Transverse colon (tissue), 3 donors: ENCODE measurements around the gene IL12RB2.
"Not testable (repeated sequence)": the region's sequence is repeated elsewhere in the genome, so short reads cannot be mapped to it uniquely, and the experiment has no call there.

Experiments
- EP300 ChIP-seq: sonication (generic); formaldehyde crosslinking; IDR thresholded peaks from one replicate; pipeline ENCODE4 v1.6.1; 2017; ENCODE audit warnings: antibody characterized with exemption, low read depth
- POLR2A ChIP-seq: fragments of 450-650 bp; IDR thresholded peaks from one replicate; pipeline ENCODE4 v1.6.1; 2016; ENCODE audit warnings: antibody characterized with exemption, mild to moderate bottlenecking, moderate library complexity
- TF ChIP-seq, protein P1 (sequence below), 5 experiments: fragments of 200-600 bp in 3 of 5; fragments of 450-650 bp in 2 of 5; sonication (generic) in 3 of 5; IDR thresholded peaks; 1 replicate in 2 of 5; 2 replicates in 3 of 5; pipeline ENCODE4 v1.5.1; 2016 to 2017; ENCODE audit warnings: antibody characterized with exemption in 5 of 5, inconsistent platforms in 3 of 5, mild to moderate bottlenecking in 2 of 5, moderate library complexity in 1 of 5

GRCh38 chr1:67417733-67418132 is 110.1 kb downstream of the IL12RB2 start:
- TF ChIP-seq POLR2A, EP300: not testable (repeated sequence)
- TF ChIP-seq, protein P1, sequence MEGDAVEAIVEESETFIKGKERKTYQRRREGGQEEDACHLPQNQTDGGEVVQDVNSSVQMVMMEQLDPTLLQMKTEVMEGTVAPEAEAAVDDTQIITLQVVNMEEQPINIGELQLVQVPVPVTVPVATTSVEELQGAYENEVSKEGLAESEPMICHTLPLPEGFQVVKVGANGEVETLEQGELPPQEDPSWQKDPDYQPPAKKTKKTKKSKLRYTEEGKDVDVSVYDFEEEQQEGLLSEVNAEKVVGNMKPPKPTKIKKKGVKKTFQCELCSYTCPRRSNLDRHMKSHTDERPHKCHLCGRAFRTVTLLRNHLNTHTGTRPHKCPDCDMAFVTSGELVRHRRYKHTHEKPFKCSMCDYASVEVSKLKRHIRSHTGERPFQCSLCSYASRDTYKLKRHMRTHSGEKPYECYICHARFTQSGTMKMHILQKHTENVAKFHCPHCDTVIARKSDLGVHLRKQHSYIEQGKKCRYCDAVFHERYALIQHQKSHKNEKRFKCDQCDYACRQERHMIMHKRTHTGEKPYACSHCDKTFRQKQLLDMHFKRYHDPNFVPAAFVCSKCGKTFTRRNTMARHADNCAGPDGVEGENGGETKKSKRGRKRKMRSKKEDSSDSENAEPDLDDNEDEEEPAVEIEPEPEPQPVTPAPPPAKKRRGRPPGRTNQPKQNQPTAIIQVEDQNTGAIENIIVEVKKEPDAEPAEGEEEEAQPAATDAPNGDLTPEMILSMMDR (IDR thresholded peaks at IDR 0.05) = not testable (repeated sequence)
